Right cardiac atrium (tissue), 5 donors: ENCODE data around the gene RAB15. TPM values are rescaled to one million over a fixed set of nuclear protein-coding genes. Genes with fewer than 3 reads are reported as not detected.
A peak's percentile ranks its signal among the peaks of the same experiment; 100 is the strongest.

Experiments
- ATAC-seq, 2 donors: fragments of 200-7000 bp; cut with Tn5 transposase; one replicate each; pipeline versions ENCODE4 v1.8.0 to v1.9.1; 2020; ENCODE audit warnings: moderate library complexity in 2 of 2, mild to moderate bottlenecking in 1 of 2
- DNase-seq, 3 donors: peaks; one replicate each; pipeline ENCODE4 v3.0.0-alpha.2; 2020
- H3K27ac ChIP-seq: one replicate; pipeline ENCODE4 v1.5.1; 2013; ENCODE audit warnings: mild to moderate bottlenecking, low read length, control low read depth, moderate library complexity
- H3K27me3 ChIP-seq: one replicate; pipeline ENCODE4 v1.6.1; 2013; ENCODE audit not compliant: control insufficient read depth, insufficient read depth
- H3K4me1 ChIP-seq: one replicate; pipeline ENCODE4 v1.6.1; 2013; ENCODE audit warnings: low read length; ENCODE audit not compliant: control insufficient read depth, insufficient read depth
- H3K4me3 ChIP-seq: one replicate; pipeline ENCODE4 v1.5.1; 2013; ENCODE audit warnings: low read length, control low read depth
- H3K9me3 ChIP-seq: one replicate; pipeline ENCODE4 v1.6.1; 2013; ENCODE audit warnings: low read length; ENCODE audit not compliant: control insufficient read depth
- WGBS: extraction: QIAGEN DNeasy Blood & Tissue Kit; methylation state at CpG from one replicate; pipeline ENCODE4 v1.1.7; 2013; 5-methylcytosine and 5-hydroxymethylcytosine counted together
- intact Hi-C, 4 donors: fragments of 100-400 bp; cut with DNase I; formaldehyde crosslinking; loops; one replicate each; pipeline versions ENCODE4 v1.11.0 to v1.14.0; 2022 to 2023
- polyA plus RNA-seq: library from polyadenylated mRNA; stranded (reverse); fragments of 200-250 nt; gene quantifications from one replicate; pipeline ENCODE4 v1.2.3, GENCODE V29; 2013
- total RNA-seq, 4 donors: library from RNA; stranded (reverse); fragmentation: NEBNext Ultra II Directional; extraction: Animal tissue kit (Norgen Biotek cat#: 25700); gene quantifications; one replicate each; pipeline ENCODE4 v1.2.1, GENCODE V29; 2021
- donor health status: healthy with polysubstance abuse.
- donor health status: DM: no; HTN: yes; CAD: no.
- donor health status: DM: no; HTN: no; CAD: no.
- donor health status: DM: no; HTN: yes; CAD: no; lungs with severe emphysema.
- donor health status: DM: yes; HTN: yes; CAD: no.

RAB15 gene
- total and polyA plus RNA-seq, 5 donors: 12.7 to 48.1 (median 20.5) TPM

GRCh38 chr14:65002586-65003210 is 30.6 kb upstream of the RAB15 start:
- Histone ChIP-seq H3K4me3 (no peak overlapping the region), H3K27me3 (no peaks in the 10 kb centered on the region), H3K9me3 (no peaks in the 10 kb centered on the region), H3K4me1 (no peaks in the 10 kb centered on the region), H3K27ac (no peak overlapping the region)
- no peak for ATAC-seq
- DNase-seq: no peak
- 72% methylated on average over 6 of the region's 6 CpGs for WGBS
- intact Hi-C loops: no loop called here

GRCh38 chr14:65001723-65002122 is 29.6 kb upstream of the RAB15 start:
- Histone ChIP-seq H3K4me1 (no peaks in the 10 kb centered on the region), H3K4me3 (no peak overlapping the region), H3K27ac (no peak overlapping the region), H3K9me3 (no peaks in the 10 kb centered on the region), H3K27me3 (no peaks in the 10 kb centered on the region)
- ATAC-seq (no peak), DNase-seq (no peak)
- WGBS: 96% methylated on average over 6 of the region's 6 CpGs
- intact Hi-C loops: no loop called here

DNA sequence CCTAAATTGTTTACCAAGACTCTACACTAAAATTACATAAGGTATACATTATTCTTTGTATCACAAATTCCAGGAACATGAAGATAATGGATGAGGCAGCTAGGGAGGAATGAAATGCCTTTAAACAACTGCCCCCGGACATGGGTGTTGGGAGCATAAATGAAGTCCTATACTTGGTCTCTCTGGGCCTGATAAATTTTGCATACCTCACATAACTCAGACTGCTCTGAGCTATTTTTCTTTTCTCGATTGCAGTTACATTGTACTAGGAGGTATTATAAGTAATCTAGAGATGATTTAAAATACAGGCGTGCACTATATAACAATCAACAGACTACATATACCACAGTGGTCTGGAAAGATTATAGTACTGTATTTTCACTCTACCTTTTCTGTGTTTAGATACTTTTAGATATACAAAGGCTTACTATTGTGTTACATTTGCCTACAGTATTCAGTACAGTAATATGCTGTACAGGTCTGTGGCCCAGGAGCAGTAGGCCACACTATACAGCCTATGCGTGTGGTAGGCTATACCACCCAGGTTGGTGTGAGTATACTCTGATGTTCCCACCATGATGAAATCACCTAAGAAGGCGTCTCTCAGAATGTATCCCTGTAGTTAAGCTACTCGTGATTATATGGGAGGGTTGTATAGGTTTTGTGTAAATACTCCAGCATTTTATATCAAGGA is 28.9 kb upstream of the RAB15 start:
- no peak for DNase-seq
- peak in 1 of 2 donors; percentile 38 for ATAC-seq
- Histone ChIP-seq H3K27me3 (no peaks in the 10 kb centered on the region), H3K4me3 (no peak overlapping the region), H3K27ac (no peak overlapping the region), H3K4me1 (no peaks in the 10 kb centered on the region), H3K9me3 (no peaks in the 10 kb centered on the region)
- 74% methylated on average over 6 of the region's 6 CpGs for WGBS
- intact Hi-C loops: no loop called here

GRCh38 chr14:64998455-64998931 is 26.4 kb upstream of the RAB15 start:
- Histone ChIP-seq H3K27ac (no peak overlapping the region), H3K9me3 (no peaks in the 10 kb centered on the region), H3K4me1 (no peaks in the 10 kb centered on the region), H3K27me3 (no peaks in the 10 kb centered on the region), H3K4me3 (no peak overlapping the region)
- ATAC-seq (no peak), DNase-seq (no peak)
- intact Hi-C loops: no loop called here

DNA sequence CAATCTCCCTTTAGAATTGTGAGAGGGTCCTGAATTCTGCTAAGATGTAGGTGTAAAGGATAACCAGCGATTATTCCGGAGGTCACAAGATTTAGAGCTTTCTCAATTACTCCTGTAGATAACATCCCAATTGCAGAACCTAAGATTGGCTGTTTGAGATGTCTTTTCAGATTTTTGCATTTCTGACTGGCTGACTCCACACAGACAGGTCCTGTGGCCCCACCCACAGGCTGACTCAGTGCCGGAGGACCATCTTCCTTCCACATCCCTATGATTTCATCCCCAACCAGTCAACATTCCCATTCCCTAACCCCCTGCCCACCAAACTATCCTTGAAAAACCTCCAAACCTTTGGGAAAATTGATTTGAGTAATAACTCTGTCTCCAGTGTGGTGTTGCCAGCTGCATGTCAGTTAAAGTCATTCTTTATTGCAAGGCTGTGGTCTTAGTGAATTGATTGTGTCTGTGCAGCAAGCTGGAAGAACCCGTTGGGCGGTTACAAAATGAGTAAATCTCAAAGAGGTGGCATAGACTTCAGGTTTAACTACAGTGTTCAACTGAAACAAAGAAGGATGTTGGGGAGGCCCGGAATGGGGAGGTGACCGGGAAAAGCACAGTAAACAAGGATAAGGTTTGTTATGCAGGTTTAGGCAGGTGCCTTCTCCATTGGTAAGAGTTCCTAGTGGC is 25.1 kb upstream of the RAB15 start:
- intact Hi-C loops: no loop called here
- Histone ChIP-seq H3K9me3 (no peaks in the 10 kb centered on the region), H3K4me3 (no peak overlapping the region), H3K27ac (no peak overlapping the region), H3K27me3 (no peaks in the 10 kb centered on the region), H3K4me1 (no peaks in the 10 kb centered on the region)
- ATAC-seq: no peak
- 94% methylated on average over 7 of the region's 7 CpGs for WGBS
- DNase-seq: no peak

DNA sequence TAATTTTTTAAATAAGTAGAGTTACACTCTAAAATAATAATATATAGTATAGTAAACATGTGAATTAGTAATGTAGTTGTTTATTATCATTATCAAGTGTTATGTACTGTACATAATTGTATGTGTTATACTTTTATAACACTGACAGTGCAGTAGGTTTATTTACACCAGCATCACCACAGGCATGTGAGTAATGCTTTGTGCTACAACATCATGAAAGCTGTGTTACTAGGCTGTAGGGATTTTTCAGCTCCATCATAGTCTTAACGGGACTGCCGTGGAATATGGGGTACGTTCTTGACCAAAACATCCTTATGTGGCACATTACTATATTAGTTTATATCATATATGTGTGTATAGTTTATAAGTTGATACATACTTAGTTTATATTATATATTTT is 23.2 kb upstream of the RAB15 start:
- 87% methylated on average over 3 of the region's 3 CpGs for WGBS
- H3K4me1 ChIP-seq: no peaks in the 10 kb centered on the region
- no peak for DNase-seq
- H3K27ac ChIP-seq: no peak overlapping the region
- no peaks in the 10 kb centered on the region for H3K27me3 ChIP-seq
- no peak for ATAC-seq
- intact Hi-C loops: no loop called here
- no peak overlapping the region for H3K4me3 ChIP-seq
- no peaks in the 10 kb centered on the region for H3K9me3 ChIP-seq

DNA sequence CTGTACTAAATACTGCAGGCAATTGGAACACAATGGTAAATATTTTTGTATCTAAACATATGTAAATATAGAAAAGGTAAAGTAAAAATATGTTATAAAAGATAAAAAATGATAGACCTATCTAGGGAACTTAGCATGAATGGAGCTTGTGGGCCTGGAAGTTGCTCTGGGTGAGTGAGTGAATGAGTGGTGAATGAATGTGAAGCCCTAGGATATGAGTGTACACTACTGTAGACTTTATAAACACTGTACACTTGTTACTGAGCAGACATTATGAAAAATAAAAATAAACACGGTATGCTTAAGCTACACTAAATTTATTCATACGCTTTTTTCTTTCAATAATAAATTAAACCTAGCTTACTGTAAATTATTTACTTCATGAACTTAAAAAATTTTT is 22.4 kb upstream of the RAB15 start:
- Histone ChIP-seq H3K4me3 (no peak overlapping the region), H3K4me1 (peaks cover 3% of the 10 kb centered on the region), H3K27me3 (no peaks in the 10 kb centered on the region), H3K9me3 (no peaks in the 10 kb centered on the region), H3K27ac (no peak overlapping the region)
- WGBS: 95% methylated on average over 2 of the region's 2 CpGs
- DNase-seq: no peak
- intact Hi-C loops: no loop called here
- ATAC-seq: no peak

- no peaks in the 10 kb centered on the region for H3K9me3 ChIP-seq
- WGBS: 98% methylated on average over 3 of the region's 3 CpGs
- H3K27me3 ChIP-seq: no peaks in the 10 kb centered on the region
- intact Hi-C loops: no loop called here
- no peak overlapping the region for H3K4me3 ChIP-seq
- ATAC-seq (no peak), DNase-seq (no peak)
- H3K4me1 ChIP-seq: peaks cover 3% of the 10 kb centered on the region
- no peak overlapping the region for H3K27ac ChIP-seq
Measured at GRCh38 chr14:64993266-64993930, 21.3 kb upstream of the RAB15 start.

- no peaks in the 10 kb centered on the region for H3K27me3 ChIP-seq
- no peaks in the 10 kb centered on the region for H3K9me3 ChIP-seq
- 82% methylated on average over 5 of the region's 5 CpGs for WGBS
- intact Hi-C loops: no loop called here
- H3K4me1 ChIP-seq: peaks cover 3% of the 10 kb centered on the region
- DNase-seq: no peak
- no peak overlapping the region for H3K4me3 ChIP-seq
- no peak for ATAC-seq
- no peak overlapping the region for H3K27ac ChIP-seq
Measured at GRCh38 chr14:64992328-64992885, 20.3 kb upstream of the RAB15 start.

GRCh38 chr14:64990939-64991338 is 18.8 kb upstream of the RAB15 start:
- 91% methylated on average over 4 of the region's 4 CpGs for WGBS

GRCh38 chr14:64990296-64990695 is 18.2 kb upstream of the RAB15 start:
- 50% methylated on average over 3 of the region's 3 CpGs for WGBS
- no peak overlapping the region for H3K4me3 ChIP-seq
- no peak overlapping the region for H3K27ac ChIP-seq
- DNase-seq (no peak), ATAC-seq (no peak)
- intact Hi-C loops: no loop called here
- no peaks in the 10 kb centered on the region for H3K27me3 ChIP-seq
- peaks cover 3% of the 10 kb centered on the region for H3K4me1 ChIP-seq
- no peaks in the 10 kb centered on the region for H3K9me3 ChIP-seq

More at GRCh38 chr14:64990939-64991338, 18.8 kb upstream of the RAB15 start:
- Histone ChIP-seq H3K4me3 (no peak overlapping the region), H3K9me3 (no peaks in the 10 kb centered on the region), H3K4me1 (peaks cover 3% of the 10 kb centered on the region), H3K27ac (no peak overlapping the region), H3K27me3 (no peaks in the 10 kb centered on the region)
- ATAC-seq (no peak), DNase-seq (no peak)
- intact Hi-C loops: no loop called here
